ENCODE data around the gene PDLIM4.

Gene PDLIM4

DNA sequence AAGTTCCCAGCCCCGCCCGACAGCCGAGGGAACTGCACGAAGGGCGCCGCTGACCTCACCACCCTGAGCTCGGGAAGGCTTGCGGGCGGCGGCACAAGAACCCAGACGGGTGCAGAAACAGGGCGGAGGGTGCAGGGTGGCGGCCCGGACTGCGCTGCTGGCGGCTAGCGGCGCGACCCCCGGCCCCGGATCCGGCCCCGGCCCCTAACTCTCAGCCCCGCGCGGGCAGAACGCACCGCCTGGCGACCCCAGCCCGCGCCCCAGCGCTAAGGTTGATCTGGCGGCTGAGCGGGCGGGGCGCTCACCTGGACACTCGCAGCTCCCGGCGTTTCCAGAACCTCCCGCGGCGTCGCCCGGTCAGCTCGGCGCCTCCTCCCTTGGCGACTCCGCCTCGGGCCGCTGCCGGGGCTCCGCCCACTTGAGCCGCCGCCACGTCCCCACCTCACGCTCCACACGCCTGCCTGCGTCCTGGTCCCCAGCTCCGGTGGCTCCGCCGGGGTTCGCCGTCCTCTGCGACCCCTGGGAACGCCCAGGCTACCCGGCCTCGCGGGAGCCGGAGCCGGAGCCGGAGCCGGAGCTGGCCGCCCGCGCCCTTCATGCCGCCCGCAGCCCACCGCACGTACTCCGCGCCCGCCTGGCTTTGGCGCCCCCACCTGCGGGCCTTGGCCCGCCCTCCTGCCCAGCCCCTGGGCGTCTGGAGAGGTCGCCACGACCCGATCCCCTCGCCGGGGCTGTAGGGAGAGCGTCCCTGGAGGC is 29.8 kb upstream of the PDLIM4 start, which contains the start of gene P4HA2:
P4HA2 (minus strand) TSS at position 369 of the 756 bp plus-strand sequence. CDS start 9,227 bp downstream, outside the sequence.
- DNase-seq: peak; percentile 37

DNA sequence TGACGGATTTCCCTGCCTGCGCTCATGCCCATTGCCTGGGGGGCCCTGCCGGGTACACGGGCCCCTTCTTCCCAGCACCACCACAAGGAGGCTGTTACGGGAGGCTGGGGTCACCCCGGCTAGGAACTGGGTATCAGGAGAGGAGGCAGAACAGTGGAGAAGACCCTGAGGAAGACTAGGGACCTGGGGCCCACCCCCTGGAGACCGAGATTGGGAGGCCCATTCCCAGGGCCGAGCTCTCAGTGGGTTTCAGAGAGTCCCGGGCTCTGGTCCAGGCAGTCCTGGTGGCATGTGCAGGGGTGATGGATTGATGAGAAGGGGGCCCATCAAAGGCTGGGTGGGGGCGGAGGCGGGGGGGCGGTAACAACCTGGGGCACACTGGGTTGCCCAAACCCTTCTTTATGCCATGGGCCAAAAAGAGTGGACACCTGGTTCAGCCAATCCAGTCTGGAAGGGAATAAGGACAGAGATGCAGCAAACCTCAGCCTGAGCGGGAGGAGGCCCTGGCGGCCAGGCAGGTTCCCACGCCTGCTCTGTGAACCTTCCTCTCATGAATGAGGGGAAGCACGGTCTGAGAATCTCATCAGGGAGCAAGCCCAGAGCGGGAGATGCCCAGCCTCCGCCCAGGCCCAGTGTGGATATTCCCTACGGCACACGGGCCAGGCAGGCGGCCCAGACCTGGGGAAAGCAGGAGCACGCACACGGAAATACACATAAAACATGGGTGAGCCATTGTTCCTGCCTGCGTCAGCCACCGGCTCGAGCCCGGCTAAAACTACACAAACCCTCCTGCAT is 29.1 kb upstream of the PDLIM4 start:
- DNase-seq: no peak

GRCh38 chr5:132229236-132229635 is 28.3 kb upstream of the PDLIM4 start:
- DNase-seq: no peak

DNA sequence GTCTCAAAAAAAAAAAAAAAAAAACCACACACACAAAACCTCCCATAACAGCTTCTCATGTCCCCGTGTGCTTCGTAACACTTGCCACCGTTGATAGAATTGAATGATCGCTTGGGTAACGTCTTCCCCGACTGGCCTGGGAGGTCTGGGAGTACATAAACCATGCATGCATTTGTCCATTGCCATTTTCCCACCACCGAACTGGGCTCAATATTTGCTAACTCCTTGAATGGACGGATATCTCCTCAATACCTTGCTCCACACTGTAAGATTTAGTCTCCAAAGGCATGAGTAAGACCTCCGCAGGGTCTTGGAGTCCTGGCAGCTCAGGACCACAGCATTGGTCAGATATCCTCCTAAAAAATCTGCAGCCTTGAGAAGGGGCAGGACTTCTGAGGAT is 26.6 kb upstream of the PDLIM4 start:
- no peak for DNase-seq

- DNase-seq: no peak
Observed at GRCh38 chr5:132232465-132232864, 25.0 kb upstream of the PDLIM4 start.

GRCh38 chr5:132233081-132233480 is 24.4 kb upstream of the PDLIM4 start:
- DNase-seq: no peak

- DNase-seq: no peak
Observed at GRCh38 chr5:132233811-132234683, 23.4 kb upstream of the PDLIM4 start.

GRCh38 chr5:132234684-132235062 is 22.8 kb upstream of the PDLIM4 start:
- DNase-seq: no peak

GRCh38 chr5:132235340-132235739 is 22.2 kb upstream of the PDLIM4 start:
- DNase-seq: no peak

DNA sequence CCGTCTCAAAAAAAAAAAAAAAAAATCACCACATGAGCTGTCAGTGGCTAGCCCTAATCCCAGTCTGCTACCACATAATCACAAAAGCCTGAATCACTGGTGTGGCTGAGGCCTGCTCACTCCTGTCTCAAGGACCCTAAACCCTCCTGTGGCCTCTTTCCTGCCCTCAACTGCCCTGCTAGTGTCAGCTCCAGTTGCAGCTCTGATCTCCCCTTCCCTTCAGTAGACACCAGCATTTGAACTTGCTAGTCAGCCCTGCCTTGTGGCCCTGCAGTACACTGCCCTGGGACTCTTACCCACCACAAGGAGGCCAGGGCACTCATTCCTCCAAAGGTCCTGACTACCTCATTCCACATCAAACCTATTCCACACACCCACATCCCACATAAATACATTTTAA is 20.4 kb upstream of the PDLIM4 start:
- DNase-seq: no peak

DNA sequence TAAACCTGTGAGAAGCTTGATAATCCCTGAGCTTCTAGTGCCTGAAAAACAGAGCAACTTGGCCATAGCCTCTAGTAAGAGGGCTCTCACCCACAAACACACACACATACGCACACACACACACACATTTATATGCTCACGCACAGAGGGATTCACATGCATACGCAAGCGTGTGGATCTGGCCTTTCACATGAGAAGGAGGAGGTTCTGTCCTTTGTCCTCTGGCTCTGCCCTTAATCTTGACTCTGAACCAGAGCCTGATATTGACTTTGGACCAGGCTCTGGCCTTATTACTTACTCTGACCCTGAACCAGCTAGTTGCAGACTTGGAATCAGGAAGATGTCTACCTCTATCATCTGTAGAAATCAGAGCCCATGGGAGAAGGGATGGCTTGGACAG is 19.8 kb upstream of the PDLIM4 start:
- DNase-seq: no peak

DNA sequence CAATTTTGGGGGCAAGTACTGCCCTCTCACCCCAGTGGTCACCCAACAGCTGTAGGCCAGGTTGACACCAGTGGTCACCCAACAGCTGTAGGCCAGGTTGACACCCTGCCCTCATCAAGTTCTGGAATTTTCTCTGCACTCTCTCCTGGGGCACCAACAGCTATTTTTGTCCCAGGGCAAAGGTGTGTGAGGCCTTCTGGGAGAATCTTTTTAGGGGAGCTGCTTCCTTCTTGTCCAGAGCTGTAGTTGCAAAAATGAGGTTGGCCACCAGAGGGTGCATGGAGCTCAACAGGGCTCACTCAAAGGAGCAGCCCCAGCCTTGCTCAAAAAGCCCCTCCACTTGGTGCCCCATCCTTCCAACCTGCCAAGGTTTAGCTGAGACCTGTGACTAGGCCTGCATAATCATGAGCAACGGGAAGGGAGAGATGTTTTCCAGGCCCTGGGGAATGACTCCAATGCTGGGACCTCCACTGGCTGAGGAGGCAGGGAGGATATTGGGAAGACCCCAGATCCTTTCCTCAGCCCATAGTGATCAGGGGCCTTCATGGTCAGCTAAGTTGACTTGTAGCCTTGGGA is 19.2 kb upstream of the PDLIM4 start:
- peak; percentile 84 for DNase-seq

DNA sequence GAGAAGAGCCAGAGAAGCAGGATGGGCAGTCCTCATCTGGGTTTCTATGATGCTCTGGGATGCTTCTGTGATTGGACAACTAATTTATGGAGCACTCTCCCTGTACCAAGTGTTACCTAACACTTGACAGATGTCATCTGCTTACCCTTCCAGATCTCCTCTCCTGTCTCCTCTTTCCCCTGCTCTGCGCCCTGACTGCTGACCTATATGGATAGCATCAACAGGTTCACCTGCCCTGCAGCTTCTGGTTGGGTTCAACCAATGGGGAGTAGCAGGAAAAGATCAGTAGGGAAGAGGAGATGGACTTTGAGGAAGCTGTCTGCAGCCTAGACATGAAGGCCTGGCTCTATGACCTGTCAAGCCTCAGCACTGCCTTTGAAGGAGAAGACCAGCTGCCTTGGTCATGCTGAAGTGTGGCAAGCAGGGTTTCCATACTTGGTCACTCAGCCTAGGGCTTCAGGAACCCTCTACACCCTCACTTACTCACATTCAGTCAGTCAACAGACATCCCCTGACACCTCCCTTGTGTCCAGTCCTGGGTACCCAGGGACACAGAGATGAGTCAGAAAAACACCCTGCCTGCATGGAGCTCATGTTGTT is 18.5 kb upstream of the PDLIM4 start:
- no peak for DNase-seq

- no peak for DNase-seq
Observed at GRCh38 chr5:132239776-132240175, 17.7 kb upstream of the PDLIM4 start.

GRCh38 chr5:132243366-132243977 is 14.0 kb upstream of the PDLIM4 start:
- no peak for DNase-seq

DNA sequence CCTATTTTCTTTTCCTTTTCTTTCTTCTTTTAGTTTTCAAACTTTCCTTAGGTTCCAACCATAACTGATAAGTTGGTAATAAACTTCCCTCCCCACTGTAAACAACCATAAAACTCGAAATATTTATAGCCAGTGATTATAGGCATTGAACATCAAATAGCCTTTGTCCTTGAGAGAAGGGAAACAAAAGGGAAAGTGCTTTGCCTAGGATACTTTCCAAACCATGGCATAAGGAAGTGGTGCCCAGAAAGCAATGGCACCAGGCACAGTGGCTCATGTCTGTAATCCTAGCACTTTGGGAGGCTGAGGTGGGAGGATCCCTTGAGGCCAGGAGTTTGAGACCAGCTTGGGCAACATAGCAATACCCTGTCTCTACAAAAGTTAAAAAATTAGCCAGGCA is 11.9 kb upstream of the PDLIM4 start:
- no peak for DNase-seq

DNA sequence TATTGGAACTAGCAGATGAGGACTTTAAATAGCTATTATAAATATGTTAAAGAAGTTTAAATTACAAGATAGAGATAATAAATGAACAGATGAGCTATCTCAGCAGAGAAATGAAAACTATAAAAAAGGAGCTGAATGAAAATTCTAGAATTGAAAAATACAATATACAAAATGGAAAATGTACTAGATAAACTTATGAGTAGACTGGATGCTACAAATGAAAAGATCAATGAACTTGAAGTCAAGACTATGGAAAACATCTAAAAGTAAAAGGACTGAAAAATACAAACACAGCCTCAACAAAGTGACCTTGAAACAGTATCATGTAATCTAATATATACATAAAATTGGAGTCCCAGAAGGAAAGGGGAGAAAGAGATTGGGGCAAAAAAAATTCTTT is 10.7 kb upstream of the PDLIM4 start:
- DNase-seq: no peak

DNA sequence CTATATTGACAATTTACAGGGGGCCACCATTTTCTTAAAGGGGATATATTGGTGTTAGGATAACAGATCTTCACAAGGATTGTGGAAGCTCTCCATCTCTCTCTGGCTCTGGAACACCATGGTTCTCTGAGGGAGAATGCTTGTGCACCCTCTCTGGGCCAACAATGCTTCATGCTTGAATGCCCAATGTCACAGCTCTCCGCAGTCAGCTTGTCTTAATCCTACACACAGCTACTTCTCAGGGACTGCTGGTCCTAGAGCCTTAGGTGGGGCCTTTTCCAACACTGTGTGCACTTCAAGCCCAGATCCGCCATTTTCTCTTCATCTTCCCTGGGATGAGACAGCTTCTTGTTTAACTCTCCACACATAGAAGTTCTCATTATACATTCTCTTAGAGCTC is 6.9 kb upstream of the PDLIM4 start:
- no peak for DNase-seq

DNA sequence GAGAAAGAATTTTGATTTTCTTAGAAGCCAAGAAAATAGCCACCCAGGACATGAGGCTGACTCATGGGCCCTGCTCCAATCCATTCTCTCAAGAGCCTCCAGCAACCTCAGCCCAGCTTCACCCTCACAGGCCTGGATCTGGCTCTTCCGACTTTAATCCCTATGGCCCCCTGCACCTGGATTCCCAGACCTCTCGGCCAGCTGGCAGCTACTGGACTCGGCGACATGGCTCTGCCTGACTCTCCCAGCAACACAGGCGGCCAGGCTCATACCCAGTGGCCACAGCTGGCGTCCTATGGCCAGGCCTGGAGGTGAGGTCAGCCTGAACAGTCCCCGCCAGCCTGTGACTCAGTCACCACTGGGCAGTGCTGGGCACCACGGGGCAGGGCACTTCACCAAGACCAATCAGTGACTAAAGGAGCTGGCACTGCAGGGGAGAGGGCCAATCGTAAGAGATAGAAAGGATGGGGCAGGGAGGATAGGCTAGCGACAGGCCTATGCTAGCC is 6.2 kb upstream of the PDLIM4 start:
- no peak for DNase-seq

DNA sequence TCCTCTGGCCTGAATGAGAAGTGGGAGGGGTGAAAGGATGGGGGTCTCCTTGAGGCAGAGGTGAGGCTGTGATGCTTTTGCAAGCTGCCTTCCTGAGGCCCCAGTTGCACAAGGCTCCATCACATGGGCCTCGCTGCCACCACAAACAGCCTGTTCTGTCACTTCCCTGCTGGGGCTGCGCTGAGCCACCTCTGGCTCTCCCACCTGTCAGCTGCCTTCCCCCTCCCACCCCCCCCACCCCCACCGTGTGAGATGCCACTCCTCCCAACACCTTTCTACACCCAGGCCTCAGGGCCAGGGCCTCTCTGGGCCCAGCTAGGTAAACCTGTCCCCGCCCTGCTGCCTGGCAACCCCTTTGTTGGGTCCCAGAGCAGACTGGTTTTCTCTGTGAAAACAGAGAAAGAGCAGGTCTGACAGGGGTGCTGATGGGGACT is 4.5 kb upstream of the PDLIM4 start:
- no peak for DNase-seq

GRCh38 chr5:132253452-132254320 is 3.8 kb upstream of the PDLIM4 start:
- DNase-seq: no peak
